ENCODE results near the gene KRT31. TPM values are rescaled to one million over a fixed set of nuclear protein-coding genes. Genes with fewer than 3 reads are reported as not detected.

The KRT31 gene
- total and polyA plus RNA-seq, 2 of the 4 experiments (the other 2 are of a cell fraction): 0.05 TPM; not detected in 1

- H3K27ac ChIP-seq (ENCODE audit: insufficient read depth, low read length): no peak overlapping the region
- BruUV-seq (replicated peaks): no TSS peak
- intact Hi-C loops (cut with micrococcal nuclease): no loop called here
- dilution Hi-C loops (cut with HindIII; ENCODE audit: low sequenced_read_pairs, unreplicated experiment): no loop called here
- ATAC-seq (ENCODE audit: low read depth): no peak
- peak overlapping the region; percentile 35 for H2BK15ac ChIP-seq (ENCODE audit: low read depth, low read length)
- H3K36me3 ChIP-seq (ENCODE audit: control insufficient read depth, insufficient read depth, low read length): no peaks in the 10 kb centered on the region
- H4K5ac ChIP-seq (ENCODE audit: low read depth, low read length): peak overlapping the region; percentile 80; the same call in 1 of the 2 replicates
- H2AFZ ChIP-seq (replicated peaks; ENCODE audit: low read length, poor library complexity): peak overlapping the region; percentile 40
- ChIA-PET POLR2A (ENCODE audit: unreplicated experiment) (no interaction called here), CTCF (no interaction called here)
- H3K79me1 ChIP-seq (ENCODE audit: low read depth in 1 of 2, low read length in 2 of 2): no peaks in the 10 kb centered on the region; a peak in 1 of 4 replicates
- peak overlapping the region; percentile 90 for H2AK5ac ChIP-seq (ENCODE audit: low read depth, low read length)
- H3K4ac ChIP-seq (ENCODE audit: low read depth, low read length): peak overlapping the region; percentile 93
- H2BK20ac ChIP-seq (ENCODE audit: low read depth, low read length): peak overlapping the region; percentile 94
- H2AK9ac ChIP-seq (replicated peaks; ENCODE audit: low read depth, low read length, poor library complexity): no peak overlapping the region
- peak overlapping the region; percentile 90 for H2BK120ac ChIP-seq (ENCODE audit: low read depth, low read length)
- H3K4me2 ChIP-seq (ENCODE audit: low read depth, low read length): no peak overlapping the region
- H4K91ac ChIP-seq (ENCODE audit: insufficient read depth, low read depth, low read length): peak overlapping the region; percentile 88; the same call in 1 of the 2 replicates
- no peaks in the 10 kb centered on the region for H3K9me3 ChIP-seq (ENCODE audit: control insufficient read depth, insufficient read depth, low read length)
- in situ Hi-C loops (cut with MboI; ENCODE audit: low sequenced_read_pairs): no loop called here
- H3K4me3 ChIP-seq (ENCODE audit: insufficient read depth, low read depth, low read length): no peak overlapping the region
- H4K20me1 ChIP-seq (ENCODE audit: insufficient read depth, low read length): no peaks in the 10 kb centered on the region
- H3K18ac ChIP-seq (ENCODE audit: low read depth, low read length): no peak overlapping the region
- no peaks in the 10 kb centered on the region for H3K27me3 ChIP-seq (ENCODE audit: control insufficient read depth, insufficient read depth, low read length)
- peak overlapping the region; percentile 22 to 84; a peak in 3 of 4 replicates for H4K8ac ChIP-seq (ENCODE audit: low read depth in 2 of 2, low read length in 2 of 2)
- no peak overlapping the region for H3K23ac ChIP-seq (ENCODE audit: low read depth, low read length)
- TF ChIP-seq MAFK (IDR thresholded peaks at IDR 0.05; ENCODE audit: low read depth, low read length) (no peak), USF2 (IDR thresholded peaks at IDR 0.05; ENCODE audit: low read depth, low read length) (no peak), NFE2L2 (IDR thresholded peaks at IDR 0.05; ENCODE audit: low read depth, low read length) (no peak), MAZ (IDR thresholded peaks at IDR 0.05; ENCODE audit: borderline replicate concordance, low read depth, low read length) (no peak), RCOR1 (IDR thresholded peaks at IDR 0.05; ENCODE audit: insufficient replicate concordance, low read length) (no peak), CEBPB (IDR thresholded peaks at IDR 0.05; ENCODE audit: low read depth, low read length) (no peak), RFX5 (IDR thresholded peaks at IDR 0.05; ENCODE audit: low read depth, low read length) (no peak), SMC3 (IDR thresholded peaks at IDR 0.05; ENCODE audit: low read depth, low read length) (no peak), FOS (IDR thresholded peaks at IDR 0.05; ENCODE audit: low read depth, low read length) (no peak), RAD21 (IDR thresholded peaks at IDR 0.05; ENCODE audit: low read length) (no peak), CTCF (conservative IDR thresholded peaks at IDR 0.05; ENCODE audit: low read depth, low read length) (no peak), ELK1 (IDR thresholded peaks at IDR 0.05; ENCODE audit: borderline replicate concordance, low read depth, low read length) (no peak), BHLHE40 (IDR thresholded peaks at IDR 0.05; ENCODE audit: low read depth, low read length) (no peak), MXI1 (IDR thresholded peaks at IDR 0.05; ENCODE audit: borderline replicate concordance, low read depth, low read length) (no peak), POLR2A (IDR thresholded peaks at IDR 0.05; ENCODE audit: low read depth, low read length) (no peak), CHD1 (IDR thresholded peaks at IDR 0.05; ENCODE audit: low read depth, low read length) (no peak)
- H3K56ac ChIP-seq (ENCODE audit: extremely low read depth, insufficient read depth, low read length): no peak overlapping the region
- H3K9ac ChIP-seq (ENCODE audit: low read depth, low read length): no peak overlapping the region
- H3K9me1 ChIP-seq (ENCODE audit: insufficient read depth, low read length): peaks cover 26% of the 10 kb centered on the region
- DNase-seq: peak; percentile 20
- peaks cover 24% of the 10 kb centered on the region for H3K4me1 ChIP-seq (ENCODE audit: control insufficient read depth, insufficient read depth, low read length)
- H2BK5ac ChIP-seq (ENCODE audit: low read depth, low read length, poor library complexity, severe bottlenecking): peak overlapping the region; percentile 93
- H3K14ac ChIP-seq (replicated peaks; ENCODE audit: low read depth, low read length): peak overlapping the region; percentile 74
- 77% methylated on average over 3 of the region's 5 CpGs; no CpG with 5 or more reads in 1 of the 2 experiments for WGBS, 2 experiments (ENCODE audit: extremely low coverage in 2 of 2, insufficient read length in 1 of 2)
Measured at GRCh38 chr17:41402161-41402560, 4.8 kb upstream of the KRT31 start.
